GM19455 (cell line): Measurements from ENCODE around the gene SLC35F3.

Experiments used
- ATAC-seq: cut with Tn5 transposase; IDR thresholded peaks from one replicate; pipeline ENCODE4 v1.9.1; 2021; ENCODE audit not compliant: unreplicated experiment

SLC35F3 gene

DNA sequence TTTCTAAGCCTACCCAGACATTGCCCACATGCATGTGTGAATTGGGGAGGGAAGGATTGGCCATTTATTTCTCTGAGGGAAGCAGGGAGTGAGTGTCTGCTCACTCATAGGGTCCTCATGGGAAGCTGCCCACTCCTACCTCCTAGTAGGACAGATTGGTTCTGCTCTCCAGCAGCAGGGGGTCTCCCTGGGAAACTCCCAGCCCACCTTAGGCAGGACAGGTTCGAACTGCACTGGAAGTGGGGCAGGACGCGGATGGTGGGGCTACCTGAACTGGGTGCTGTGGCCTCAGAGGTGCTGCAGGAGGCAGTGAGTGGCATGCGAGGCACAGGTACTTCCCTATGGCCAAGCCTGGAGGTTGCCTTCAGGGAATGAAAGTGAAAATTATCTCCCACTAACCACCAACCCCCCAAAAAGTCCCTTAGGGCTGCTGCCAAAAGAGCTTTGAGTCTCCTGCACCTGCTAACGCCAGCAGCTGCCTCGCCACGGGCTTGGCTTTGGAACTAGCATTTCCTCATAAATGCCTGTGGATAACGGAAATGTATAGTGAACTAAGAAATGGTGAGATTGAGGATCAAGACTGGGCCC, 311.7 kb downstream of the SLC35F3 start:
- ATAC-seq, result no peak

DNA sequence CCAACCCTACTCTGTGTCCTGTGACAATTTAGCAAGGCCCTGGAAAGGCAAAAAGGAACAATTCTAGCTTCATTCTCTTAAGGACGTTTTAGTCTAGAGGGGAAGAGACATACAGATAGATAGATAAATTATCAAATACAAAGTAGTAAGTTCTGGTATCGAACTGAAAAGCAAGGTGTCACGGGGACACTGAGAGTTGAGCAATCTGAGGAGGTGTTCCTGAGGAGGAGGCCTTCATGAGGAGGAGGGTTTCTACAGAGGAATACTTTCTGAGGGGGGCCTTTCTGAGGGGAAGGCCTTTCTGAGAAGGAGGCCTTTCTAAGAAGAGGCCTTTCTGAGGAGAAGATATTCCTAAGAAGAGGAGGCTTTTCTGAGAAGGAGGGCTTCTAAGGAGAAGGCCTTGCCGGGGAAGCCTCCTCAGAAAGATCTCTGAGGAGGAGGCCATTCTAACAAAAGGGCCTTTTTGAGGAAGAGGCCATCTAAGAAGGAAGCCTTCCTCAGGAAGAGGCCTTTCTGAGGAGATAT, 312.9 kb downstream of the SLC35F3 start:
- ATAC-seq, result no peak

DNA sequence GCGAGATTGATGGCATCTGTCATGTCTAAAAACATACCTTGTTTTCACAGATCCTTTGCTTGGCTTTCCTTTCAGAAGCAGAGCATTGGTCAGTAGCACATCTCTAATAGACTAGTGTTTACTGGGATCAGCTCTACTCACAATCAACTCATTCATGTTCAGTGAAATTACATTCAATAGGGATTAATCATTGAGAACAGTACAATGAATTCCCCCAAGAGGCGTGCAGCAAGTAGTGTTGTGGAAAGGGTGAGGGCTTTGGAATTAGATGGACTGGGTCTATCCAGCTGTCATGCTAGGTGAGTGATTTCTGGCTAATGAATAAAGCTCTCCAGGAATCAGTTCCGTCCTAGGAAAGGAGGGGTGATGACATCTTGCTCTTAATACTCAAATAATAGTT, 313.6 kb downstream of the SLC35F3 start:
- no peak for ATAC-seq

DNA sequence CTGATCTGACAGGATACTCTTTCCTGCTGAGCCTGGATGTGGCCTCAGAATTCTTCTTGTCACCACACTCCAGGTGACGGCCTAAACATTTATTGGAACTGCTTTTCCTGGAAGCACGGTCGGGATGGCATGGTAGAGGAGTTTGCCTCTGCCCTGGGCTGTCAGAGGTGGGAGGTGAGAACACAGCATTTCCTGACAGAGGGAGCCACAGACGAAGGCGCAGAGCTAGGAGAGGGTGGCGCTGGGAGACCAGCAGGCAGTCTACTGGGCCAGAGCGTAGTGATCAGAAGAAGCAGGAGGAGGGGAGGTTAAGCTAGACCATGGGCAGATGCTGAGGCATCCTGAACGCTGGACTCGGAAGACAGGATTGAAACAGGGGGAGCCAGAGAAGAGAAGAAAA, 315.2 kb downstream of the SLC35F3 start:
- no peak for ATAC-seq

DNA sequence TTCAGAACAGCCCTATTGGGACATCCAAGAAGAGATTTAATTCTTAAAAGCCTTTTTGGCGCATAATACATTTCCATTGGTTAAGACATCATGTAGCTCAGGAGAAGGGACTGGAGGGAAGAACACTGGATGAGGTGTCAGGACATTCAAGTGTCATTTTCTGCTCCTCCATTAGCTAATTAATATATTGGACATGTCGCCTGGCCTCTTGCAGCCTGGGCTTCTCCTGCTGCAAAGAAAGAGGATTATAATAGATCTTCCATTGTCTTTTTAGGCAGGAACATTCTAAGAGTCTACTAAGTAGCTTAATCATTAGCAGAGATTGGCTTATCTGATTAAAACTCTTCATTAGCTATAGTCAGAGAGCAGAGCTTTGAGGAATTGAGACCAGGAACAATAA, 317.1 kb downstream of the SLC35F3 start:
- ATAC-seq, result no peak

DNA sequence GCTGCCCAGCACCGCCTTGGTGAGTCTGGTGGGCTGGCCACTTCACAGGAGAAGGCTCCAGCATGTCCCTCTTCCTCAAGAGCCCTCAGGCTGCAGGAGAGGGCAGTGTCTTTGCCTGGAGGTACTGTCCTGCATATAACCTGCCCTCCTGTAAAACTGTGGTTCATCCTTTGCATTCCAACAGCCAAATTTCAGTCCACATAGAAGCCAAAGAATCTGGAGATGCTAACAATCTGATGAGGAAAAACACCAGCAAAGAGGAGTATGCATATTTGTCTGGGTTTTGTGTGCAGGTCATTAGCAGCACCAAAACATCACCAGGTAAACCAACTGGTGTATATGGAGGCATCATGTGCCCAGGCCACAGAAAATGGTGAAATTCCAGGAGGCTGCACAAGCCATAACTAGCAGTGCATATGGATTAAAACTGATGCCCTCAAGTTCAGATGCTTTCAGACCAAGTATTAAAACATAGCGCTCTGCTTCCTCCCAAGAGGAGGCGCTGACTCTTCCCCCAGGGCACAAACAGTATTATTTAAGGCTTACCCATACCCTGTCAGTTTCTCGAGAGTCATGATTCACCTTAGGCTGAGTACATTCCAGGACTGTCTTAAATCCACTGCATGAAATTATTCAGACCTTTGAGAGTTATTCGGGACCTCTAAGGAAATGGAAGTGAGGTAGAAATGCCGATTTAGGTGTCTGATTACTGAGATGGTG, 318.2 kb downstream of the SLC35F3 start:
- no peak for ATAC-seq

DNA sequence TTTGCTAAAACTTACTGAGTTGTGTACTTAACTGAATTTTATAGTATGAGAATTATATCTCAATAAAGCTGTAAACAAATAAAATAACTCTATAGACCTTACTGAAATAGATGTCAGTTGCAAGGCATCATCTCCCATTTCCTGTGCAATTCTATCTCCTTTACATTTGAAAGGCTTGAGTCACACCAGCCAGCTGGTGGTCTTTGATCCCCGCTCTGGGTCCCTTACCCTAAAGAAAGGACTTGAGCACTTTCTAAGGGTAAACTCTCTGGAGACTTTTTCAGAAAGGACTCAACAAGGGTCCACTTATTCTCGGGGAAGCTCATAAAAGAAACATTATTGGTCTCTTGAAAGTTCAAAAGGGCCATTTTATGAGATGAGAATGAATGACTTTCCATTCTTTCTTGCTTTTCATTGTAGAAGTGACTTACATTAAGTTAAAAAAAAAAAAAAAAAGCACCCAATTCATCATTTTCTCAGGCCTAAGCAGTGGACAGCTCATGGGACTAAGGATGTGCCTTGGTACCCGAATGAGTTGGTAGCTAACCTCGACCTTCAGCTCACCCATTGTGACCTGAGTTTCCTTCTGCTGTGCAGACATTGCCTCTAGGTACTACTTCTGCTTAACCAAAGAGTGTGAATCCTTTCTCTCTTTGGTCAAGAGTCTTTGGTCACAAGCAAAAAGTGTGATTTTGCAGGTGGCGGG, 321.8 kb downstream of the SLC35F3 start:
- no peak for ATAC-seq

DNA sequence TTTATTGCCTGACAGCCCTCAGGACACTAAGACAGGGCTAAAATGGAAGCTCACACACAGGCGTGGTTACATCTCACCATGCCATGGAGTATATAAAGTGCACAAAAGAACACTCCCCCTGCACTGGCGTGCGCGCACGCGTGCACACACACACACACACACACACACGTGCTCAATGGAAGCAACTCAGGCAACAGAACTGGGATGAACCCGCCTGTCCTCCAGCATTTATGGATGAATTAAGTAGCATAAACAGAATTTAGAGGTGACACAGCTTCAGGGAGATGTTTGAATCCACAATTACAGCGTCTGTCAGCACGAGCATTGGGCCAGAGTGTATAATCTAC, 322.3 kb downstream of the SLC35F3 start:
- ATAC-seq, result no peak

DNA sequence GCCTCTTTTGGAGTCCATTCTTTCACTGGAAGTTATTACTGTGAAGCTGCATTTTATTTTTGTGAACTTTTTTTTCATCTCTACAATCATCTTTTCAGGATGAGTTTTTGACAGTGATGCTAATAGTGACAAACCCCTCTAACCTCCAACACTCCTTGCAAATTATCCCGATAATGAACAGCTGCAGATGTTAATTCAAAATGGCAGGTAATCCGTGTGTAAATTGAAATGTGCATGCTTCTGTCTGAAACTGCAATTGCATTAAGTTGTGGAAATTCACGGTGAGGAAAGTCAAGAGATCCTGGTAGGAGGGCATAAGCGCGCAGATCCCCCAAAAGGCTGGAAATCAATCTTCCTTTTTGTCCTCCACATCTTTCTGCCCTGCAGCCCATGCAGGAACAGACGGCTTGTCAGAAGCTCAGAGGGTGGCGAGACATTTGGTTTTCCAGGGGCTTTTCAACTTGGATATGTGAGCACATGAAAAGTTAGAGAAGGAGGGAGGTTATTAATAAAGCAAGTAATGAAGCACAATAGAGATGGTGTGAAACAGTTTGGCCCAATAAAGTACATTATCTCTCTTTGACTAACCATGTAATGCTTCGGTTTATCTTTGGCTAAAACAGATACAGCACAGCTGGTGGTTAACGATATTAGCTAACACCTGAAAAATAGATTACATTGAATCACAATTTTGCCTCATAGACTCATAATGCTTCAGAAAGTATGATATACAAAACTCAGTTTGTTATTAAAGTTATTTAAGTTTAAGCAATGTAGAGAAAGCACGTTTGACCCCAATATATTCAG, 325.3 kb downstream of the SLC35F3 start:
- no peak for ATAC-seq

DNA sequence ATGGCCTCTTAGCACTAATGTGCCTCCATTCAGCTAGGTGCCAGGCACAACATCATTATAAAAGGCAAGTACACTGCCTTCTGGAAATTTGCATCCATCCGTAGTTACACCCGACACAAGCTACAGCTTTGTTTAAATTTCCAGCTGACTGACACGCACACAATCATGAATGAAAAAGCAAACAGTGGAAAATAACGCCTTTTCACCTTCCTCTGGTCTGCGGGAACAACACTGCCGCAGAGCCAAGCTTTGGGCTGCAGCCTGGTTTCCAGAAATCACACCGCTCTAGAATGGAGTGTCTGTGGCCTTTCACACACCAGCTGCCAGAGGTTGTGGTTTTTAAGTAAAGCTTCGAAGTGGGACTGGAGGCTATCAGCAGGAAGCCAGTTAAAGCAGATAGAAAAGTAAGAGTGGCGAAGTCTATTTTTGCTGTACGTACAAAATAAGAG, 326.0 kb downstream of the SLC35F3 start:
- no peak for ATAC-seq

DNA sequence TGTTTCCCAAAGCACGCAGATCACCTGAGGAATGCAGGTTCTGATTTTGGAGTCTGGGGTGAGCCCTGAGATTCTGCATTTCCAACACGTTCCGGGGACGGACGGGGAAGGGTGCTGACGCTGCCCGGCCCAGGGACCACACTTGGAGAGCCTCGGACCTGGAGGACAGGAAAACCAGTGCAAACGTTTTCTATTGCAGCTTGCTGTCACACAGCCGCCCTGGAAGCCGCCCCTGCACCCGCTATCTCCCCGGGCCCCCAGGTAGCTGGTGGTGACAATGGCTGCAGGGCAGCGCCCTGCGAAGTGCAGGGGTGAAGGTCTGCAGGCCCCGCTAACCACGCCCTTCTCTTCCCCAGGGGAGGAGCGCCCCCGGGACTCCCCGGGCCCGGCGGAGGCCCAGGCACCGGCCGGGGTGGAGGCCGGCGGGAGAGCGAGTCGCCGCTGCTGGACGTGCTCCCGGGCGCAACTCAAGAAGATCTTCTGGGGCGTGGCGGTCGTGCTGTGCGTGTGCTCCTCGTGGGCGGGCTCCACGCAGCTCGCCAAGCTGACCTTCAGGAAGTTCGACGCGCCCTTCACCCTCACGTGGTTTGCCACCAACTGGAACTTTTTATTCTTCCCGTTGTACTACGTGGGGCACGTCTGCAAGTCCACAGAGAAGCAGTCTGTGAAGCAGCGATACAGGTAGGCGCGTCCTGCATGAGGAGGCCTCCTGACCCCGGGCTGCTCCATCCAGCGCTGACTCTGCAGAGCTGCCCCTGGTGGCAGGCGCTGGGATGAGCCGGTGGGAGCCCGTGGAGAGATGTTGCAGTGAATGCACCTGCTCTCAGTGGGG, 326.8 kb downstream of the SLC35F3 start:
- ATAC-seq, result no peak

DNA sequence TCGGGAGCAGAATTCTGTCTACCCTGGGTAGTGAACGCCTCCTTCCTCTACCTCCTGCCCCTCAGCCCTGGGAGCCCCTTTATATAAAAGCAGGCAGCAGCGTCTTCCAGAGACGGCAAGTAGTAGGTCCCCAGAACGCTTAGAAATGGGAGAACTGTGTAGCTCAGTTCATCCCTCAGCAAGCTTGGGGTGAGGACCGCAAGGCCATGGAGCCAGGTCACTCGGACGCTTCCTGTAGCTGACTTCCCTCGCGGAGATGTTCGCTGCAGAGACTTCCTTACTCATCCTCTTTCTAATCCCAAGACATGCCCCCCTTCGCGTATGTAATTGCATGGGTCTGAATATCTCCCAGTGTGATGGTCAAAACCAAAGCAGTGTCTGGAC, 327.4 kb downstream of the SLC35F3 start:
- ATAC-seq, result no peak

DNA sequence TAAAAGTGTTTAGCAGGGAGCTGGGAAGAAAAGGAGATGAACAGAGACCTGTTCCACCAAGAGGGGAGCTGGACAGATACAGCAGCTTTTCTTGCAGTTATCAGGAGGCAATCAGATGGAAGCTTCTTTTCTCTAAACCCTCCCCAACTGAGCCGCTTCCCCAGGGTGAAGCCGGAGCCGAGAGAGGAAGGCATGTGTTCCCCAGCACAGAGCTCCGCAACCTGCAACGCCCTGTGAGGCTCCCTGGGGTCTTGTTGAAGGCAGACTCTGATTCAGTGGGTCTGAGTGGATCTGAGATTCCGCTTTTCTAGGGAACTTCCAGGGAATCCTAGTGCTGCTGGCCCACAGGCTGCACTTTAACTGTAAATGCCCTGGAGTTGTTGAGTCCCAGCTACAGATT, 329.7 kb downstream of the SLC35F3 start:
- no peak for ATAC-seq

DNA sequence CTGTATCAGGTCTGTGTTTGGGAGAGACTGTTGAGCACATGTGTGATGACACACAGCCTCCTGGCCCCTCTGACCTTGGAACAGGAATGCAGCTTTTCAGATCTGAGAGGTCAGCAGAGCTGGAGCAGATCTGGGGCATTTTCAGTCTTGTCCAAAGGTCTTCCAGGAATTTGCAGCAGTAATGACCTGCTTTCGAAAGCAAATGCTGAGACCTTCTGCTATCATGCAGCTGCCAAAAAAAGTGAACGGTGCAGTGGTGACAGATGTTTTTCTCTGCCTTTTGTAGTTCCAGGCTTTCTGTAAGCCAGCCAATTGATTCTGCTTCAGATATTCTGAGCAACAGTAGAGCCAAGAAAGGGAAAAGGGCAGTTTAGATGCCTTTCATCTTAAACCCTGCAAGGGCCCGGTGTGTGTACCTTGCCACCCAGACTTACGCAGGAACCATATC, 331.0 kb downstream of the SLC35F3 start:
- ATAC-seq, result no peak

DNA sequence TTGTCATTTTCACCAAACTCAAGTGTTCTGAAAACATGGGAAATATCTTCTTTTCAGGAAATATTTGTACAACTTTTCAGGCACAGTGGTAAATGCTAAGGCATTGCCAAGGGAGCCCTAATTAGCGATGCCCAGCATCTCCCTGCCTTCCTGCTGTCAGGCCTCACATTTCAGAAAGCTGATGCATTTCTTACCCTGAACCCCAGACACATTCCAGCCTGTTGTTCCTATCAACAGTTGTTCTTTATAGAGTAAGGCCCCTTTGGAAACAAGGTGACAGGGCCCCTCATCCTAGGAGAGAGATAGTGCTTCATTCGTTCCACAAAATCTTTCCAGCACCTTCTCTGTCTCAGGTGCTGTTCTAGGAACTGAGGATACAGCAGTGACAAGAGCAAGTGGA, 332.9 kb downstream of the SLC35F3 start:
- no peak for ATAC-seq

DNA sequence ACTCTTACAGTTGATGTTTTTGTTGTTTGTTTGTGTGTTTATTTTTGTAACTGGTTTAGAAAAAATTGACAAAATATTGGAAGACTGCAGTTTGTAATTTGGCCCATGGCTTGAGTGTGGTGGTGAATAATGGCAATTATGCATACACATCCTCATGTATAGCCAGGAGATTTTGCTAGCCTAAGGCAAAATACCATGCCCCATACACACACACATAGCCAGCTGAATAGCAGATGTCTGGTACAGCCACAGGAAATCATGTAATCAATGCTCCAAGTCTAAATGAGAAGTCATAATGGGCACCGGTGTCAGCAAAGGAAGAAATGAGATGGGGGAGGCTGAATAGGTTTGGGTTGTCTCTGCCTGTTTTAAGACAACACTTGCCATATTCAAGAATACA, 333.6 kb downstream of the SLC35F3 start:
- no peak for ATAC-seq

DNA sequence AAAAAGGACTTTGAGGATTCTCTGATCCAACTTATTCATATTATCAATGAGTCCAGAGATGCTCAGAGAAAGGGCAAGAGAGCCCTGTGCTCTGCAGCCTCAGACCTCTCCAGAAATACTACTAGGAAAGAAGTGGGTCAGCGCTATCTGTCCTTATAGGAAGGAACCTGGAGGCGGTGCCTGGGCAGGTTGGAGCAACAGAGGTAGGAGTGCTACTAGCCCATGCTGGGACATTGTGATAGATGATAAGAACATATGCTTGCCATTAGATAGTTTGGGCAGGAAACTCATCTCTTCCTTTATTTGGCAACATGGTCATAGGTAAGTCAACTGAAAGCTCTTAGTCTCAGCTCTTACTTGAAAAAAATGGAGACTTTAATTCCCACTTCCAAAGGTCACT, 335.0 kb downstream of the SLC35F3 start:
- ATAC-seq, result no peak

DNA sequence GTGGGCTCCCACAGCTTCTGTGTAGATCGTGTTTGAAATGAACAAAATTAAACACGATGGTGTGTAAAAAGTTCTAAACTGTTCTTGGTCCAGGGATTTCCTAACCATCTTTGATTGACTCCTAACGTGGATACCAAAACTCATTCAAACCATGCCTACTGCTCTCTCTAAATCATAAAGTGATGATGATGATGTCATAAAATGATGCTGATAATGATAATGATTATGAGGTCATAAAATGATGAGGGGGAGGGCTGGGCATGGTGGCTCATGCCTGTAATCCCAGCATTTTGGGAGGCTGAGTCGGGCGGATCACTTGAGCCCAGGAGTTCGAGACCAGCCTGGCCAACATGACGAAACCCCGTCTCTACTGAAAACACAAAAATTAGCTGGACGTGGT, 335.5 kb downstream of the SLC35F3 start:
- no peak for ATAC-seq

DNA sequence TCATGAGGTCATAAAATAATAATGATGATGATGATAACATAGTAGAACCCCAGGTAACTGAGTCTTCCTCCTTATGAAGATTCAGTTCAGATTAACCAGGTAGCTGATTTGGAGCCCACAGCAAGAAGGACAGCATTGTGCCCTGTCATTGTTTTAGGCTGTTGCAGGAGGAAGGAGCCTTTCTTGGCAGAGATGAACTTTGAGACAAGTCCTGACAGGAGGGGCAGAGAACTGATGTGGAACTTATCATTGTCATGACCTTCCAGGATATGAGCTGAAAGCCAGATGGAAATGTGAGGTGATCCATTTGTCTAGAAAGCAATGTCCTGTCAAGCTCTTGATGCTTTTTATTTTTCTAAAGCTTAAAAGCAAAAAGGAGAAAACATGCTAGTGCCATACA, 336.2 kb downstream of the SLC35F3 start:
- no peak for ATAC-seq

DNA sequence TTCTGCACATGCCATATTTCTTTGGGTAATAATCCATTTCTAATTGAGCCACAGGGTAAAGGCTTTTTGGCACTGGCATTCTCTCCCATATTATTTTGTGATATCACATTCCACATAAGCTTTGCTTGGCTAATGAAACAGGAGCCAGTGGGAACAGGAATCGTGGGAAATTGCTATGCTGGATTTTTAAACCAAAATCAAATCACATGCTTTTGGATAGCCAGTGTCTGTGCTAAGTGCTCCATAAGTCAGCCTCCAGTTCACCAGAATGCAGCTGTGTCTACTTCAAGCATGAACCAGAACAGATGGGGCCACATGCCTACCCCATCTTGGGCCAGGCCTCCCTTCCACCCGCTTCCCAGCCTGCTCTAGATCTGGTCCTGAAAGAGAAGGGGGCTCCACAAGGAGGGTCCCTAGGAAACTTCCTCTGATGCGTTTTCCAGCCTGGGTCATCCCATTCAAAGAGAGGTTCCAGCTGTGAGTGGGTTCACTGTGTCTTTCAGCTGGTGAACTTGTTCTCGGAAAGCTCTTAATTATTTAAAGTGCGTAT, 337.5 kb downstream of the SLC35F3 start:
- ATAC-seq, result no peak
